SK-N-SH (cell line): Measurements from ENCODE around the gene DNAJC15.

Source experiments
- CTCF ChIP-seq: fragments of 200-600 bp; sonication (generic); IDR thresholded peaks from 2 replicates; pipeline ENCODE4 v1.6.1; 2017; ENCODE audit warnings: antibody characterized with exemption, mild to moderate bottlenecking, moderate library complexity
- EP300 ChIP-seq, 2 experiments: IDR thresholded peaks; 2 replicates each; pipeline versions ENCODE4 v1.4.0 to v1.6.1; 2012; ENCODE audit warnings: borderline replicate concordance in 1 of 2, low read depth in 1 of 2, low read length in 1 of 2
- EZH2phosphoT487 ChIP-seq: fragments of 200-600 bp; sonication (generic); IDR thresholded peaks from 2 replicates; pipeline ENCODE4 v1.6.1; 2017; ENCODE audit warnings: low read depth, mixed run types, mild to moderate bottlenecking, antibody characterized with exemption, moderate library complexity, borderline replicate concordance
- JUND ChIP-seq: IDR thresholded peaks from 2 replicates; pipeline ENCODE4 v1.4.0; 2012
- MEF2A ChIP-seq: IDR thresholded peaks from 2 replicates; pipeline ENCODE4 v1.4.0; 2012; ENCODE audit warnings: low read depth, borderline replicate concordance
- POLR2AphosphoS5 ChIP-seq: IDR thresholded peaks from 2 replicates; pipeline ENCODE4 v1.6.1; 2012; ENCODE audit warnings: low read depth, low read length
- SMC3 ChIP-seq: IDR thresholded peaks from 2 replicates; pipeline ENCODE4 v1.6.1; 2012; ENCODE audit warnings: low read depth, low read length, improper control_type of control experiment
- TF ChIP-seq, protein P1 (sequence below): fragments of 150-350 bp; IDR thresholded peaks from 2 replicates; pipeline ENCODE4 v1.6.1; 2017; ENCODE audit warnings: antibody characterized with exemption, low read length, low read depth, borderline replicate concordance

- no peak for TF ChIP-seq EZH2phosphoT487
- TF ChIP-seq, protein P1, sequence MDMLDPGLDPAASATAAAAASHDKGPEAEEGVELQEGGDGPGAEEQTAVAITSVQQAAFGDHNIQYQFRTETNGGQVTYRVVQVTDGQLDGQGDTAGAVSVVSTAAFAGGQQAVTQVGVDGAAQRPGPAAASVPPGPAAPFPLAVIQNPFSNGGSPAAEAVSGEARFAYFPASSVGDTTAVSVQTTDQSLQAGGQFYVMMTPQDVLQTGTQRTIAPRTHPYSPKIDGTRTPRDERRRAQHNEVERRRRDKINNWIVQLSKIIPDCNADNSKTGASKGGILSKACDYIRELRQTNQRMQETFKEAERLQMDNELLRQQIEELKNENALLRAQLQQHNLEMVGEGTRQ = no peak
- TF ChIP-seq JUND = no peak
- no peak for TF ChIP-seq POLR2AphosphoS5
- TF ChIP-seq CTCF = no peak
- no peak for TF ChIP-seq EP300 (IDR thresholded peaks at IDR 0.05; ENCODE audit: borderline replicate concordance in 1 of 2, low read depth in 1 of 2, low read length in 1 of 2)
- no peak for TF ChIP-seq MEF2A
- TF ChIP-seq SMC3 = no peak
Measured at GRCh38 chr13:43154156-43154651, 130.8 kb downstream of the DNAJC15 start.
